GM10248 (cell line): ENCODE measurements around the gene ZNF787.

ENCODE experiments used
- CTCF ChIA-PET: fragments of 300-600 bp; sonication (Branson Sonifier 250); formaldehyde crosslinking; extraction: SDS; loops from one replicate; lab custom pipeline; 2021; ENCODE audit warnings: antibody characterized with exemption; lab: Yijun Ruan, JAX
- POLR2A ChIA-PET: fragments of 350-650 bp; sonication (Branson Sonifier 250); formaldehyde crosslinking; extraction: SDS; loops from one replicate; lab custom pipeline; 2020; ENCODE audit warnings: antibody characterized with exemption; lab: Yijun Ruan, JAX
- DNase-seq: peaks from one replicate; pipeline ENCODE4 v3.0.0; 2012; ENCODE audit errors: extremely low spot score
- CTCF ChIP-seq: IDR thresholded peaks from 2 replicates; pipeline ENCODE4 v1.5.1; 2012; ENCODE audit warnings: mild to moderate bottlenecking, low read depth; ENCODE audit errors: extremely low read depth, missing control alignments, control extremely low read depth

The ZNF787 gene

GRCh38 chr19:56121180-56122167 is at the start of gene ZNF787:
Gene ZNF787, minus strand, starts transcription at chr19:56121295. Its CDS starts 18,078 bp downstream, at chr19:56103217.
- no peak for TF ChIP-seq CTCF
- DNase-seq: peak; percentile 98
- ChIA-PET CTCF (interaction anchor here (0.8 to 1.5 kb wide), 9 partner anchors 11 to 489 kb away, joined by 3 to 8 read pairs (median 4); no protein-coding TSS in a partner anchor), POLR2A (interaction anchor here (1.0 kb wide), 1 partner anchor 11 kb away, joined by 4 read pairs; no protein-coding TSS in a partner anchor)

GRCh38 chr19:56170261-56170660 is 49.2 kb upstream of the ZNF787 start:
- ChIA-PET POLR2A (no interaction called here), CTCF (interaction anchor here (2.0 kb wide), 1 partner anchor 65 kb away, joined by 7 read pairs; no protein-coding TSS in a partner anchor)
- no peak for DNase-seq
- TF ChIP-seq CTCF: no peak

GRCh38 chr19:56167064-56167578 is 46.0 kb upstream of the ZNF787 start:
- POLR2A ChIA-PET: no interaction called here
- TF ChIP-seq CTCF: no peak
- no peak for DNase-seq
- CTCF ChIA-PET: interaction anchor here (0.7 to 0.9 kb wide), 2 partner anchors 8 to 86 kb away, joined by 3 read pairs; no protein-coding TSS in a partner anchor

- CTCF ChIA-PET: interaction anchor here (1.7 kb wide), 2 partner anchors 9 to 82 kb away, joined by 3 to 5 read pairs; no protein-coding TSS in a partner anchor
- POLR2A ChIA-PET: no interaction called here
- DNase-seq: no peak
- no peak for TF ChIP-seq CTCF
These were observed 42.0 kb upstream of the ZNF787 start for GRCh38 chr19:56163097-56163496.

- POLR2A ChIA-PET: no interaction called here
- CTCF ChIA-PET: interaction anchor here (1.4 to 1.7 kb wide), 3 partner anchors 9 to 174 kb away, joined by 3 read pairs; no protein-coding TSS in a partner anchor
- no peak for TF ChIP-seq CTCF
- no peak for DNase-seq
These were observed 41.2 kb upstream of the ZNF787 start for GRCh38 chr19:56162258-56162657.

DNA sequence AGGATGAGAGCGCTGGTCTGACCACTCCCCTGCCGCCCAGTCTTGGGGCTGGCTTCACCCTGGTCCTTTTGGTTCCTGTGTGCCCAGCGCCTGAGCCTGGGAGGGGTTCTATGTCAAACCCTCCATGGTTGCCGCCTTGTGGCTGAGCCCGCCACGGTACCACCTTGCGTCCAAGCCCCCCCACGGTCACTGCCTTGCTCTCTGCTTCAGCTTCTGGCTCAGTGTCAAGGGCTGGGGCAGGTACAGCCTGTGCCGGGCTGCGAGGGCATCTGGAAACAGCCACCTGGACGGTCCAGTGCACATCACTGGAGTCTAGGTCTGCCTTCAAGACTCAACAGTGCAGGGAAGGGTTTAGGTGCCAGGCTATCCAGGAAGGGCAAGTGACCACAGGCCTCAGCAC is 40.4 kb upstream of the ZNF787 start:
- POLR2A ChIA-PET: no interaction called here
- DNase-seq: no peak
- CTCF ChIA-PET: interaction anchor here (1.2 to 1.7 kb wide), 5 partner anchors 10 to 175 kb away, joined by 3 to 6 read pairs (median 3); no protein-coding TSS in a partner anchor
- no peak for TF ChIP-seq CTCF
